ENCODE data around the gene ACAP2. TPM values are rescaled to one million over a fixed set of nuclear protein-coding genes. Genes with fewer than 3 reads are reported as not detected.

Gene ACAP2
- polyA plus RNA-seq, 2 of the 4 experiments (the other 2 are of a cell fraction) = 7.8 to 26.0 TPM

DNA sequence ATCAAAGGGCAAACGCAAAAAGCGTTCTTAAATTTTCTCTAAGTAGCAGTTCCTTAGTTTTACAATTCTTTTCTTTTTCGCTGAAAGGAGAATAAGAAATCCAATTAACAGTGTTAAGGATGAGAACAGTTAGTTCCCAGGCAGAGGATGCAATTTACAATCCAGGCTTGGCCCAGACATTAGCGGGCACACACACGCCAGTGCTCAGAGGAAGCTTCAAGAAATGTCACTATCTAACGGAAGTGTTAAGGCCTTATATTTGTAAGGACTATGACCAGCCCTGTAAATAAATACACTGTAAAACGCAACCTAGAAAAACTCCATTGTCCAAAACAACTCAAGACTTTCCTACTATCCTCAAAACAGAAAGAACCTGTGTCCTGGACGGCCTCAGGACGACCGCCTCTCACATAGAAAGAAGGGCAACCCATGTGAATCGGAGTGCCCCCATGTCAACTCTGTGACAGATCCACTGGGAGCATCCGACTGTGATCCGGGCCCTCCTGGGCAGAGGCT, 1.3 kb downstream of the ACAP2 start (continued):
- no peak for TF ChIP-seq ZC3H11A (IDR thresholded peaks at IDR 0.05)
- TF ChIP-seq FOSL2 (IDR thresholded peaks at IDR 0.05) = no peak
- TF ChIP-seq FOSL2 (CRISPR knock-in tag; IDR thresholded peaks at IDR 0.05) = no peak
- no peak for TF ChIP-seq SREBF2 (IDR thresholded peaks at IDR 0.05)
- no peak for TF ChIP-seq NR3C1 (IDR thresholded peaks at IDR 0.05)
- no peak for TF ChIP-seq EP300 (IDR thresholded peaks at IDR 0.05)
- TF ChIP-seq PHF8 (IDR thresholded peaks at IDR 0.05; ENCODE audit: borderline replicate concordance, low read depth) = no peak

- Histone ChIP-seq H3K4me2 (peak overlapping the region; percentile 93), H3K4me3 (peak overlapping the region; percentile 99), H3K9me3 (no peaks in the 10 kb centered on the region), H3K4me1 (peaks cover 22% of the 10 kb centered on the region), H3K27ac (peak overlapping the region; percentile 91 to 95; a peak in 5 of 6 replicates)
- no peak for FAIRE-seq
- no peak for ATAC-seq
- CTCF ChIA-PET = interaction anchor here (3.1 kb wide), 1 partner anchor 170 kb away, joined by 15 read pairs; the partner anchor contains the start of gene XXYLT1
- TF ChIP-seq FOXS1 (CRISPR knock-in tag; IDR thresholded peaks at IDR 0.05) = no peak
- no peak for TF ChIP-seq PHF8 (IDR thresholded peaks at IDR 0.05; ENCODE audit: borderline replicate concordance, low read depth)
- TF ChIP-seq FOSB (CRISPR knock-in tag; IDR thresholded peaks at IDR 0.05) = no peak
- no peak for TF ChIP-seq ELK1 (IDR thresholded peaks at IDR 0.05; ENCODE audit: low read depth, low read length)
- TF ChIP-seq CBX2 (IDR thresholded peaks at IDR 0.05; ENCODE audit: borderline replicate concordance, low read depth) = no peak
- peak; percentile 62 for TF ChIP-seq NFE2L2 (conservative IDR thresholded peaks at IDR 0.05; ENCODE audit: low read length)
- TF ChIP-seq RFX5 (IDR thresholded peaks at IDR 0.05) = no peak
- no peak for TF ChIP-seq E2F6 (IDR thresholded peaks at IDR 0.05; ENCODE audit: borderline replicate concordance, low read depth)
- peak; percentile 75 for TF ChIP-seq MAFK (IDR thresholded peaks at IDR 0.05; ENCODE audit: partially characterized antibody)
- TF ChIP-seq, protein P1, sequence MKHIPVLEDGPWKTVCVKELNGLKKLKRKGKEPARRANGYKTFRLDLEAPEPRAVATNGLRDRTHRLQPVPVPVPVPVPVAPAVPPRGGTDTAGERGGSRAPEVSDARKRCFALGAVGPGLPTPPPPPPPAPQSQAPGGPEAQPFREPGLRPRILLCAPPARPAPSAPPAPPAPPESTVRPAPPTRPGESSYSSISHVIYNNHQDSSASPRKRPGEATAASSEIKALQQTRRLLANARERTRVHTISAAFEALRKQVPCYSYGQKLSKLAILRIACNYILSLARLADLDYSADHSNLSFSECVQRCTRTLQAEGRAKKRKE (CRISPR knock-in tag; IDR thresholded peaks at IDR 0.05; ENCODE audit: low read depth) = no peak
- TF ChIP-seq FOSL2 (IDR thresholded peaks at IDR 0.05) = no peak
- no peak for TF ChIP-seq FOSL2 (CRISPR knock-in tag; IDR thresholded peaks at IDR 0.05)
- POLR2A ChIA-PET = interaction anchor here (0.6 kb wide), 1 partner anchor 77 kb away, joined by 3 read pairs; no protein-coding TSS in a partner anchor
- 48% methylated on average over 2 of the region's 2 CpGs for WGBS (ENCODE audit: missing lambda C conversion rate)
- no peak for DNase-seq (ENCODE audit: low read depth in 1 of 2, low spot score in 1 of 2)
These were observed 1.8 kb downstream of the ACAP2 start for GRCh38 chr3:195441051-195441450.

GRCh38 chr3:195440379-195440778, 2.4 kb downstream of the ACAP2 start:
- DNase-seq (ENCODE audit: low read depth in 1 of 2, low spot score in 1 of 2) (no peak), ATAC-seq (no peak), FAIRE-seq (no peak)
- TF ChIP-seq NR3C1 (IDR thresholded peaks at IDR 0.05) (no peak), SMC3 (IDR thresholded peaks at IDR 0.05) (no peak), KDM5A (IDR thresholded peaks at IDR 0.05) (no peak), ZFP36 (IDR thresholded peaks at IDR 0.05; ENCODE audit: borderline replicate concordance, partially characterized antibody) (no peak), EHF (CRISPR knock-in tag; IDR thresholded peaks at IDR 0.05) (no peak), GATA3 (IDR thresholded peaks at IDR 0.05; ENCODE audit: borderline replicate concordance) (no peak), FOSB (CRISPR knock-in tag; IDR thresholded peaks at IDR 0.05) (no peak), ZC3H11A (IDR thresholded peaks at IDR 0.05) (no peak), EP300 (IDR thresholded peaks at IDR 0.05) (no peak), CTCF (IDR thresholded peaks at IDR 0.05) (no peak), USF2 (IDR thresholded peaks at IDR 0.05) (no peak)
- TF ChIP-seq, protein P2, sequence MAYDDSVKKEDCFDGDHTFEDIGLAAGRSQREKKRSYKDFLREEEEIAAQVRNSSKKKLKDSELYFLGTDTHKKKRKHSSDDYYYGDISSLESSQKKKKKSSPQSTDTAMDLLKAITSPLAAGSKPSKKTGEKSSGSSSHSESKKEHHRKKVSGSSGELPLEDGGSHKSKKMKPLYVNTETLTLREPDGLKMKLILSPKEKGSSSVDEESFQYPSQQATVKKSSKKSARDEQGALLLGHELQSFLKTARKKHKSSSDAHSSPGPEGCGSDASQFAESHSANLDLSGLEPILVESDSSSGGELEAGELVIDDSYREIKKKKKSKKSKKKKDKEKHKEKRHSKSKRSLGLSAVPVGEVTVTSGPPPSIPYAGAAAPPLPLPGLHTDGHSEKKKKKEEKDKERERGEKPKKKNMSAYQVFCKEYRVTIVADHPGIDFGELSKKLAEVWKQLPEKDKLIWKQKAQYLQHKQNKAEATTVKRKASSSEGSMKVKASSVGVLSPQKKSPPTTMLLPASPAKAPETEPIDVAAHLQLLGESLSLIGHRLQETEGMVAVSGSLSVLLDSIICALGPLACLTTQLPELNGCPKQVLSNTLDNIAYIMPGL (CRISPR knock-in tag; IDR thresholded peaks at IDR 0.05; ENCODE audit: borderline replicate concordance) = no peak
- TF ChIP-seq, protein P1 (CRISPR knock-in tag; IDR thresholded peaks at IDR 0.05; ENCODE audit: low read depth) = no peak
- CTCF ChIA-PET = interaction anchor here (3.1 kb wide), 1 partner anchor 169 kb away, joined by 15 read pairs; the partner anchor contains the start of gene XXYLT1
- H3K4me2 ChIP-seq = peak overlapping the region; percentile 93
- H3K9me3 ChIP-seq = no peaks in the 10 kb centered on the region
- peaks cover 22% of the 10 kb centered on the region for H3K4me1 ChIP-seq
- no peak overlapping the region for H3K4me3 ChIP-seq
- 96% methylated on average over 1 of the region's 1 CpG for WGBS (ENCODE audit: missing lambda C conversion rate)
- no peak overlapping the region for H3K27ac ChIP-seq
- POLR2A ChIA-PET = no interaction called here

Measured in A549 (cell line).